Measurements from ENCODE around the gene CTSG. TPM values are rescaled to one million over a fixed set of nuclear protein-coding genes. Genes with fewer than 3 reads are reported as not detected.

Gene CTSG
- total and polyA plus RNA-seq, 4 donors: 0.55 to 9.6 (median 3.5) TPM

DNA sequence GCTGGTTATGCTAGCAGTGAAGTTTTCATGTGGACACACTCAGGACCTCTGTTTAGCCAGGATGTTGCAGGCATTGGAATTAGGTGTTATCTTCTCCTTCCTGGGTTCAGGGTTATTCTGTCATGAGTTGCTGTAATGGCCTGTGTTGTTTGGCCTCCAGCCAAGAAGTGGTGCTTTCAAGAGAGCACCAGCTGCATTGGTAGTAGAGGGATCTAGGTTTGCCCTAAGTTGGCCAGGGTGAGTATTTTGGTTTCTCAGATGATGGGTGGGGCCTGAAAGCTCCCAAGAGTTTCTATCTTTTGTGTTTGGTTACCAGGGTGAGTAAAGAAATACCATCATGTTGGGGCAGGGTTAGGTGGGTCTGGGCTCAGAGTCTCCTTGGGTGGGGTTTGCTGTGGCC, 36.1 kb upstream of the CTSG start:
- ATAC-seq (ENCODE audit: insufficient read depth, low FRiP score) (no peak), DNase-seq (peak in 1 of 3 donors; percentile 5)
- TF ChIP-seq, protein P1, sequence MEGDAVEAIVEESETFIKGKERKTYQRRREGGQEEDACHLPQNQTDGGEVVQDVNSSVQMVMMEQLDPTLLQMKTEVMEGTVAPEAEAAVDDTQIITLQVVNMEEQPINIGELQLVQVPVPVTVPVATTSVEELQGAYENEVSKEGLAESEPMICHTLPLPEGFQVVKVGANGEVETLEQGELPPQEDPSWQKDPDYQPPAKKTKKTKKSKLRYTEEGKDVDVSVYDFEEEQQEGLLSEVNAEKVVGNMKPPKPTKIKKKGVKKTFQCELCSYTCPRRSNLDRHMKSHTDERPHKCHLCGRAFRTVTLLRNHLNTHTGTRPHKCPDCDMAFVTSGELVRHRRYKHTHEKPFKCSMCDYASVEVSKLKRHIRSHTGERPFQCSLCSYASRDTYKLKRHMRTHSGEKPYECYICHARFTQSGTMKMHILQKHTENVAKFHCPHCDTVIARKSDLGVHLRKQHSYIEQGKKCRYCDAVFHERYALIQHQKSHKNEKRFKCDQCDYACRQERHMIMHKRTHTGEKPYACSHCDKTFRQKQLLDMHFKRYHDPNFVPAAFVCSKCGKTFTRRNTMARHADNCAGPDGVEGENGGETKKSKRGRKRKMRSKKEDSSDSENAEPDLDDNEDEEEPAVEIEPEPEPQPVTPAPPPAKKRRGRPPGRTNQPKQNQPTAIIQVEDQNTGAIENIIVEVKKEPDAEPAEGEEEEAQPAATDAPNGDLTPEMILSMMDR (IDR thresholded peaks at IDR 0.05; ENCODE audit: control extremely low read depth, extremely low read depth): no peak
- Histone ChIP-seq H3K4me3 (no peak overlapping the region), H3K9me3 (ENCODE audit: control insufficient read depth in 4 of 4, insufficient read depth in 3 of 4, low read length in 3 of 4) (peaks cover 0 to 1% (median 0%) of the 10 kb centered on the region in 4 donors), H3K9ac (ENCODE audit: insufficient read depth in 1 of 2, low read length in 2 of 2) (no peak overlapping the region), H3K4me1 (ENCODE audit: control insufficient read depth in 5 of 5, insufficient read depth in 5 of 5, low read length in 5 of 5) (no peaks in the 10 kb centered on the region), H3K27me3 (ENCODE audit: control insufficient read depth in 3 of 3, insufficient read depth in 3 of 3, low read length in 2 of 3) (no peaks in the 10 kb centered on the region), H3K36me3 (ENCODE audit: control insufficient read depth in 4 of 4, insufficient read depth in 4 of 4, low read length in 4 of 4) (no peaks in the 10 kb centered on the region), H3K27ac (ENCODE audit: low read depth in 1 of 2, low read length in 1 of 2) (no peak overlapping the region)

DNA sequence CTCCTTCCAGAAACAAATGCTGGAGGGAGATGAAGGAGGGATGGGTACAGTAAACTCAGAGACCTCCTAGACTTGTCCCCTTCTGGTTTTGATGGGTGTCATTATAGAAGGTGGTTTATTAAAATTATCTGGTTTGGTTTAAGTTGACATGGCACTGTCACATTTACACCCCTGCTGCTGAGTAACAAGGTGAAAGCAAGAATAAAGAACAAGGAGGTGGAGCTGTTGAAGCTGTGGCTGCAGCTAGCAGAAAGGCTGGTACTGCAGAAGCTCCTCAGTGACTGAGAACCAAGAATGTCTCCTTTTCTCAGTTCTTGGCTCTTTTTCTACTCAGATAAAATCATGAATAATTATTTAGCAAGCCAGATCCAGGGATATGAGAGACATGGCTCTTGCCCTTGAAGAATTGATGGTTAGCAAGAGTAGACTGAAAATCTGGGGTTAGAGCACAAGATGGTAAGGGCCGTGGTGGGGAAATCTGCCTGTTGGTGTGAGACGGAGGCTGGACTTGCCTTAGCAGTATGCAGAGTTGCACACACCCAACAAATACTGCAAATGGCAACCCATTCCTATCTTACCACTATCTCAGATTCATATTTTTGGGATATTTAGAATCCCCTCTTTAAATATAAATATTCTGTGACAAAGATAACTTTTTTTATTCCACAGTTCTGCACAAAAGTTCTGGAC, 33.8 kb upstream of the CTSG start, which contains the start of gene GZMH:
Gene GZMH (minus strand): TSS at position 31 of the 690 bp plus-strand sequence. CDS start 72 bp downstream, outside the sequence.
- Histone ChIP-seq H3K4me1 (ENCODE audit: control insufficient read depth in 5 of 5, insufficient read depth in 5 of 5, low read length in 5 of 5) (peaks cover 0 to 4% (median 0%) of the 10 kb centered on the region in 5 donors), H3K4me3 (no peak within 1 kb of the TSS), H3K9me3 (ENCODE audit: control insufficient read depth in 4 of 4, insufficient read depth in 3 of 4, low read length in 3 of 4) (peaks cover 0 to 1% (median 0%) of the 10 kb centered on the region in 4 donors), H3K9ac (ENCODE audit: insufficient read depth in 1 of 2, low read length in 2 of 2) (no peak within 1 kb of the TSS), H3K36me3 (ENCODE audit: control insufficient read depth in 4 of 4, insufficient read depth in 4 of 4, low read length in 4 of 4) (no peaks in the 10 kb centered on the region), H3K27ac (ENCODE audit: low read depth in 1 of 2, low read length in 1 of 2) (no peak within 1 kb of the TSS), H3K27me3 (ENCODE audit: control insufficient read depth in 3 of 3, insufficient read depth in 3 of 3, low read length in 2 of 3) (no peaks in the 10 kb centered on the region)
- no peak for ATAC-seq (ENCODE audit: insufficient read depth, low FRiP score)
- WGBS, 2 donors: 87 to 91% methylated on average over 2 of the region's 2 CpGs
- DNase-seq: no peak
- TF ChIP-seq, protein P1 (IDR thresholded peaks at IDR 0.05; ENCODE audit: control extremely low read depth, extremely low read depth): no peak

DNA sequence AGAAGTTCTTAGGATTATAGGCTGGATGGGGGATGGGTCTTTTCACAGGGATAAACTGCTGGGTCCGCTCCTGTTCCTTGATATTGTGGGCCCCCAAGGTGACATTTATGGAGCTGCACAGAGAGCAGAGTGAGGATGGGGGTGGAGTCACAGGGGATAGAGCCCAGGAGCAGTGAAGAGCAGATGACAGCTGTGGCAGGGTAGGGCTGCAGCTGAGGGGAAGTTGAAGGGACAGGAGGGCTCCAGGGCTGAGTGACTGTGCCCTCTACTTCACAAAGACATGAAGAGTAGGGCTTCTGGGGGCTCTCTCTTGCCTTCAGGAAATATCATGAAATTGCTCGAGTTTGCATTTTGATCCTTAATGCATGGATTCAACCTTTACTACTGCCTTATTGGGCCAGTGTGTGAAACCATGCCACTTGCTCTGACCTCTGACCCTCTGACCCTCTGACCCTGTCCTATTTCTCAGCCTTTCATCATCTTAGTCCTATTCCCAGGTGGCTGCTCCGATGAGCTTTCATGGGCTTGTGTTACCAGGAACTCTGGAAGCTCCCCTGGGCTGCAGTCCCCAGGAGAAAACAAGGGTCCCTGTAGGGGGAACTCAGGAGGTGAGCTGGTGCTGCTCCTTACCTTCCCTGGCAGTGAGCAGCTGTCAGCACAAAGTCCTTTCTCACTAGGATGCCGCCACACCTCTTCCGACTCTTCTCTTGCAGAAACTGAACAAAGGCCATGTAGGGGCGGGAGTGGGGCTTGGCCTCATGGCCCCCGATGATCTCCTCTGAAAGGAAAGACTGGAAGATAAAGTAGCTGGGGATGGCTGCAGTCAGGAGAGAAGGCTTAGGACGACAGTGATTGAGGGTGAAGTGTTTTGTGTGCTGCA, 31.8 kb upstream of the CTSG start:
- H3K9ac ChIP-seq (ENCODE audit: insufficient read depth in 1 of 2, low read length in 2 of 2): no peak overlapping the region
- H3K27ac ChIP-seq (ENCODE audit: low read depth in 1 of 2, low read length in 1 of 2): no peak overlapping the region
- TF ChIP-seq, protein P1 (IDR thresholded peaks at IDR 0.05; ENCODE audit: control extremely low read depth, extremely low read depth): no peak
- H3K9me3 ChIP-seq (ENCODE audit: control insufficient read depth in 4 of 4, insufficient read depth in 3 of 4, low read length in 3 of 4): no peaks in the 10 kb centered on the region
- ATAC-seq (ENCODE audit: insufficient read depth, low FRiP score) (no peak), DNase-seq (no peak)
- 72% methylated on average over 8 of the region's 8 CpGs for WGBS, 2 donors
- H3K4me3 ChIP-seq: no peak overlapping the region
- no peaks in the 10 kb centered on the region for H3K27me3 ChIP-seq (ENCODE audit: control insufficient read depth in 3 of 3, insufficient read depth in 3 of 3, low read length in 2 of 3)
- H3K4me1 ChIP-seq (ENCODE audit: control insufficient read depth in 5 of 5, insufficient read depth in 5 of 5, low read length in 5 of 5): peaks cover 0 to 4% (median 0%) of the 10 kb centered on the region in 5 donors
- H3K36me3 ChIP-seq (ENCODE audit: control insufficient read depth in 4 of 4, insufficient read depth in 4 of 4, low read length in 4 of 4): no peaks in the 10 kb centered on the region

Measured in lung (tissue), 12 donors.